Gastroesophageal sphincter (tissue), 4 donors: ENCODE data around the gene FOXJ3. TPM values are rescaled to one million over a fixed set of nuclear protein-coding genes. Genes with fewer than 3 reads are reported as not detected.

ENCODE experiments used
- ATAC-seq: fragments of 150-250 bp; one replicate; pipeline ENCODE4 v1.9.1; 2016; ENCODE audit warnings: mild to moderate bottlenecking, moderate library complexity
- H3K27ac ChIP-seq, 4 donors: fragments of 200-600 bp; sonication (generic) in 3 of 4; 1 replicate in 3 of 4; 2 replicates in 1 of 4; pipeline ENCODE4 v1.5.1; 2016 to 2019
- H3K27me3 ChIP-seq: fragments of 200-600 bp; sonication (generic); one replicate; pipeline ENCODE4 v1.5.1; 2019
- H3K36me3 ChIP-seq, 2 donors: fragments of 200-600 bp; sonication (generic); one replicate each; pipeline ENCODE4 v1.5.1; 2019; ENCODE audit warnings: control low read depth in 1 of 2
- H3K4me1 ChIP-seq, 3 donors: fragments of 200-600 bp; sonication (generic); 1 replicate in 2 of 3; 2 replicates in 1 of 3; pipeline ENCODE4 v1.5.1; 2016 to 2019; ENCODE audit warnings: control low read depth in 2 of 3
- H3K4me3 ChIP-seq, 2 donors: fragments of 200-600 bp; sonication (generic); one replicate each; pipeline ENCODE4 v1.5.1; 2019; ENCODE audit warnings: mild to moderate bottlenecking in 1 of 2, moderate library complexity in 1 of 2
- H3K9me3 ChIP-seq, 3 donors: fragments of 200-600 bp; sonication (generic); one replicate each; pipeline ENCODE4 v1.5.1; 2017 to 2019; ENCODE audit warnings: control low read depth in 2 of 3
- CTCF ChIP-seq, 4 experiments: fragments of 200-600 bp in 2 of 4; fragments of 450-650 bp in 2 of 4; sonication (generic) in 1 of 4; IDR thresholded peaks; one replicate each; pipeline ENCODE4 v1.5.1; 2017 to 2019; ENCODE audit warnings: antibody characterized with exemption in 4 of 4, mild to moderate bottlenecking in 2 of 4, moderate library complexity in 2 of 4
- EP300 ChIP-seq: sonication (generic); formaldehyde crosslinking; IDR thresholded peaks from one replicate; pipeline ENCODE4 v1.6.1; 2017; ENCODE audit warnings: antibody characterized with exemption, mild to moderate bottlenecking
- POLR2A ChIP-seq, 2 donors: fragments of 450-650 bp; IDR thresholded peaks; one replicate each; pipeline ENCODE4 v1.6.1; 2017; ENCODE audit warnings: antibody characterized with exemption in 2 of 2, mild to moderate bottlenecking in 2 of 2, moderate library complexity in 1 of 2
- POLR2AphosphoS5 ChIP-seq: sonication (generic); formaldehyde crosslinking; IDR thresholded peaks from one replicate; pipeline ENCODE4 v1.6.1; 2017; ENCODE audit warnings: antibody characterized with exemption
- WGBS, 2 donors: methylation state at CpG; one replicate each; pipeline ENCODE4 v1.1.5; 2018; ENCODE audit warnings: low coverage in 1 of 2; 5-methylcytosine and 5-hydroxymethylcytosine counted together
- total RNA-seq, 4 donors: library from RNA; depleted of rRNA; stranded (reverse); fragments of >200 nt; gene quantifications; one replicate each; pipeline ENCODE4 v1.1.0, GENCODE V29; 2016

The FOXJ3 gene
- total RNA-seq, 4 donors from 2014 or later, result 36.3 to 57.1 (median 41.4) TPM

- no peak overlapping the region for H3K4me3 ChIP-seq
- TF ChIP-seq POLR2AphosphoS5, result no peak
- no peak for TF ChIP-seq CTCF (IDR thresholded peaks at IDR 0.05)
- no peak for ATAC-seq
- peaks cover 44% of the 10 kb centered on the region for H3K27me3 ChIP-seq
- no peaks in the 10 kb centered on the region for H3K4me1 ChIP-seq
- WGBS, 2 donors, result no CpG with 5 or more reads among the region's 10 CpGs
- H3K9me3 ChIP-seq, result no peaks in the 10 kb centered on the region
- no peaks in the 10 kb centered on the region for H3K36me3 ChIP-seq
- H3K27ac ChIP-seq, result no peak overlapping the region
Observed at GRCh38 chr1:42137766-42138165, 197.3 kb downstream of the FOXJ3 start.

GRCh38 chr1:42136466-42136865 lies 198.6 kb downstream of the FOXJ3 start:
- no peaks in the 10 kb centered on the region for H3K36me3 ChIP-seq
- TF ChIP-seq POLR2AphosphoS5, result no peak
- no peaks in the 10 kb centered on the region for H3K4me1 ChIP-seq
- no peak overlapping the region for H3K27ac ChIP-seq
- no peak for ATAC-seq
- H3K27me3 ChIP-seq, result peaks cover 31% of the 10 kb centered on the region
- no peaks in the 10 kb centered on the region for H3K9me3 ChIP-seq
- no peak overlapping the region for H3K4me3 ChIP-seq

- peaks cover 21% of the 10 kb centered on the region for H3K27me3 ChIP-seq
- H3K27ac ChIP-seq, result no peak overlapping the region
- H3K36me3 ChIP-seq, result no peaks in the 10 kb centered on the region
- H3K4me3 ChIP-seq, result no peak overlapping the region
- WGBS, 2 donors, result 62 to 85% methylated on average over 2 to 3 of the region's 3 CpGs
- H3K9me3 ChIP-seq, result no peaks in the 10 kb centered on the region
- TF ChIP-seq CTCF (IDR thresholded peaks at IDR 0.05), result no peak
- no peak for TF ChIP-seq EP300
- no peak for TF ChIP-seq POLR2A (IDR thresholded peaks at IDR 0.05)
- no peak for TF ChIP-seq POLR2AphosphoS5
- ATAC-seq, result no peak
- no peaks in the 10 kb centered on the region for H3K4me1 ChIP-seq
Observed at GRCh38 chr1:42135426-42135825, 199.6 kb downstream of the FOXJ3 start.

- TF ChIP-seq POLR2AphosphoS5, result no peak
- TF ChIP-seq POLR2A (IDR thresholded peaks at IDR 0.05), result no peak
- TF ChIP-seq CTCF (IDR thresholded peaks at IDR 0.05), result no peak
- TF ChIP-seq EP300, result no peak
- 88 to 94% methylated on average over 8 of the region's 10 CpGs for WGBS, 2 donors
Observed at GRCh38 chr1:42133809-42134526, 201.1 kb downstream of the FOXJ3 start.

GRCh38 chr1:42133390-42133789 lies 201.6 kb downstream of the FOXJ3 start:
- H3K9me3 ChIP-seq, result no peaks in the 10 kb centered on the region
- ATAC-seq, result no peak
- WGBS, 2 donors, result 73 to 74% methylated on average over 5 of the region's 5 CpGs
- TF ChIP-seq EP300 (no peak), POLR2A (IDR thresholded peaks at IDR 0.05) (no peak), CTCF (IDR thresholded peaks at IDR 0.05) (no peak), POLR2AphosphoS5 (no peak)
- H3K4me3 ChIP-seq, result no peak overlapping the region
- no peak overlapping the region for H3K27ac ChIP-seq
- H3K27me3 ChIP-seq, result peaks cover 23% of the 10 kb centered on the region
- H3K36me3 ChIP-seq, result no peaks in the 10 kb centered on the region
- H3K4me1 ChIP-seq, result no peaks in the 10 kb centered on the region

More at GRCh38 chr1:42133809-42134526, 201.1 kb downstream of the FOXJ3 start:
- Histone ChIP-seq H3K27ac (no peak overlapping the region), H3K9me3 (no peaks in the 10 kb centered on the region), H3K4me3 (no peak overlapping the region), H3K36me3 (no peaks in the 10 kb centered on the region), H3K27me3 (peaks cover 22% of the 10 kb centered on the region), H3K4me1 (no peaks in the 10 kb centered on the region)
- no peak for ATAC-seq
